OCI-LY1 (cell line): ENCODE data around the gene IL20RA.

Source experiments
- H2AFZ ChIP-seq: fragments of 200-600 bp; sonication (generic), shearing (Covaris generic); 2 replicates; pipeline ENCODE4 v1.6.0; 2014; ENCODE audit warnings: antibody characterized with exemption, mild to moderate bottlenecking, low read length
- H3F3A ChIP-seq: fragments of 200-600 bp; sonication (generic), shearing (Covaris generic); 2 replicates; pipeline ENCODE4 v1.6.0; 2014; ENCODE audit warnings: mild to moderate bottlenecking, antibody characterized with exemption, low read length, moderate library complexity; ENCODE audit not compliant: insufficient read depth
- H3K27ac ChIP-seq: fragments of 200-600 bp; sonication (generic); 2 replicates; pipeline ENCODE4 v1.5.1; 2014; ENCODE audit warnings: low read length, mixed run types, mild to moderate bottlenecking, low read depth; ENCODE audit not compliant: poor library complexity, severe bottlenecking
- H3K27me3 ChIP-seq: fragments of 200-600 bp; sonication (generic); 2 replicates; pipeline ENCODE4 v1.6.0; 2014; ENCODE audit warnings: antibody characterized with exemption, mild to moderate bottlenecking, low read length, moderate library complexity; ENCODE audit not compliant: insufficient read depth
- H3K36me3 ChIP-seq: fragments of 200-600 bp; sonication (generic); 2 replicates; pipeline ENCODE4 v1.6.1; 2014; ENCODE audit warnings: mild to moderate bottlenecking, antibody characterized with exemption, low read length, moderate library complexity, mixed read lengths; ENCODE audit not compliant: insufficient read depth
- H3K4me1 ChIP-seq: fragments of 200-600 bp; sonication (generic); 2 replicates; pipeline ENCODE4 v1.5.1; 2014; ENCODE audit warnings: mild to moderate bottlenecking, low read length, moderate library complexity; ENCODE audit not compliant: insufficient read depth, severe bottlenecking
- H3K4me2 ChIP-seq: fragments of 200-600 bp; sonication (generic), shearing (Covaris generic); 2 replicates; pipeline ENCODE4 v1.6.1; 2014; ENCODE audit warnings: low read length
- H3K4me3 ChIP-seq: fragments of 200-600 bp; sonication (generic); 2 replicates; pipeline ENCODE4 v1.5.1; 2014; ENCODE audit warnings: low read length, low read depth, mild to moderate bottlenecking, mixed read lengths; ENCODE audit not compliant: poor library complexity, severe bottlenecking
- H3K79me2 ChIP-seq: fragments of 200-600 bp; shearing (Covaris generic); 2 replicates; pipeline ENCODE4 v1.6.1; 2016; ENCODE audit warnings: mixed run types, low read length, mixed read lengths; ENCODE audit not compliant: insufficient read depth
- H3K9ac ChIP-seq: fragments of 200-600 bp; sonication (generic), shearing (Covaris generic); 2 replicates; pipeline ENCODE4 v1.6.1; 2014; ENCODE audit warnings: mild to moderate bottlenecking, low read length, mixed read lengths
- H3K9me2 ChIP-seq: fragments of 200-600 bp; sonication (generic), shearing (Covaris generic); 2 replicates; pipeline ENCODE4 v1.6.1; 2014; ENCODE audit warnings: low read depth, mild to moderate bottlenecking, low read length, mixed read lengths
- H3K9me3 ChIP-seq: fragments of 200-600 bp; shearing (Covaris generic); 2 replicates; pipeline ENCODE4 v1.6.1; 2014; ENCODE audit warnings: low read length, mixed read lengths
- H4K20me1 ChIP-seq: fragments of 200-600 bp; sonication (generic), shearing (Covaris generic); 2 replicates; pipeline ENCODE4 v1.6.0; 2016; ENCODE audit warnings: mild to moderate bottlenecking, low read length; ENCODE audit not compliant: insufficient read depth
- CTCF ChIP-seq: fragments of 200-600 bp; sonication (generic), shearing (Covaris generic); IDR thresholded peaks from 2 replicates; pipeline ENCODE4 v1.5.1; 2017; ENCODE audit warnings: mild to moderate bottlenecking, antibody characterized with exemption, low read length, moderate library complexity, mixed read lengths
- EZH2 ChIP-seq: fragments of 200-600 bp; sonication (generic), shearing (Covaris generic); IDR thresholded peaks from 2 replicates; pipeline ENCODE4 v1.8.0; 2017; ENCODE audit warnings: borderline replicate concordance, mixed run types, mild to moderate bottlenecking, antibody characterized with exemption, low read length, moderate library complexity, mixed read lengths

IL20RA gene

GRCh38 chr6:137031122-137031521, 13.6 kb downstream of the IL20RA start:
- Histone ChIP-seq H3K27me3 (no peaks in the 10 kb centered on the region), H3K79me2 (no peaks in the 10 kb centered on the region), H4K20me1 (no peaks in the 10 kb centered on the region), H3K4me1 (no peaks in the 10 kb centered on the region), H3K36me3 (no peaks in the 10 kb centered on the region), H3F3A (no peaks in the 10 kb centered on the region), H3K4me2 (no peak overlapping the region), H3K4me3 (no peak overlapping the region), H3K9ac (no peak overlapping the region), H3K27ac (no peak overlapping the region), H3K9me2 (no peaks in the 10 kb centered on the region), H3K9me3 (no peaks in the 10 kb centered on the region), H2AFZ (no peak overlapping the region)
- no peak for TF ChIP-seq EZH2
- no peak for TF ChIP-seq CTCF

GRCh38 chr6:137028912-137029311, 15.9 kb downstream of the IL20RA start:
- Histone ChIP-seq H3K27me3 (no peaks in the 10 kb centered on the region), H3K79me2 (no peaks in the 10 kb centered on the region), H3K9me2 (no peaks in the 10 kb centered on the region), H3K9ac (no peak overlapping the region), H3K36me3 (no peaks in the 10 kb centered on the region), H3K4me1 (no peaks in the 10 kb centered on the region), H3K4me2 (no peak overlapping the region), H3K9me3 (no peaks in the 10 kb centered on the region), H3F3A (no peaks in the 10 kb centered on the region), H4K20me1 (no peaks in the 10 kb centered on the region), H3K4me3 (no peak overlapping the region), H3K27ac (no peak overlapping the region), H2AFZ (no peak overlapping the region)
- TF ChIP-seq CTCF: no peak
- TF ChIP-seq EZH2: no peak

GRCh38 chr6:137025786-137026730, 18.7 kb downstream of the IL20RA start:
- Histone ChIP-seq H3F3A (no peaks in the 10 kb centered on the region), H3K79me2 (no peaks in the 10 kb centered on the region), H2AFZ (no peak overlapping the region), H3K4me2 (no peak overlapping the region), H3K27me3 (no peaks in the 10 kb centered on the region), H3K9me3 (no peaks in the 10 kb centered on the region), H3K27ac (no peak overlapping the region), H3K9ac (no peak overlapping the region), H4K20me1 (no peaks in the 10 kb centered on the region), H3K36me3 (no peaks in the 10 kb centered on the region), H3K4me3 (no peak overlapping the region), H3K9me2 (no peaks in the 10 kb centered on the region), H3K4me1 (no peaks in the 10 kb centered on the region)
- TF ChIP-seq CTCF (no peak), EZH2 (no peak)
